Glutamatergic neuron (in vitro differentiated cells): ENCODE results near the gene CTNND2. TPM values are rescaled to one million over a fixed set of nuclear protein-coding genes. Genes with fewer than 3 reads are reported as not detected.
"Not testable (repeated sequence)": the region's sequence is repeated elsewhere in the genome, so short reads cannot be mapped to it uniquely, and the experiment has no call there.

ENCODE experiments used
- DNase-seq: peaks from one replicate; pipeline ENCODE4 v3.0.0; 2022
- H3K27ac Mint-ChIP-seq: one replicate; pipeline ENCODE4 v1.8.0; 2020; ENCODE audit warnings: mild to moderate bottlenecking, mixed read lengths, inconsistent platforms; ENCODE audit not compliant: unreplicated experiment
- H3K27me3 Mint-ChIP-seq: one replicate; pipeline ENCODE4 v1.8.0; 2020; ENCODE audit warnings: mild to moderate bottlenecking, moderate library complexity, mixed read lengths, inconsistent platforms; ENCODE audit not compliant: unreplicated experiment
- H3K36me3 Mint-ChIP-seq: one replicate; pipeline ENCODE4 v1.8.0; 2020; ENCODE audit warnings: mild to moderate bottlenecking, mixed read lengths, inconsistent platforms; ENCODE audit not compliant: unreplicated experiment
- H3K4me1 Mint-ChIP-seq: one replicate; pipeline ENCODE4 v1.8.0; 2020; ENCODE audit warnings: mild to moderate bottlenecking, low read depth, mixed read lengths, inconsistent platforms; ENCODE audit not compliant: unreplicated experiment
- H3K4me3 Mint-ChIP-seq: one replicate; pipeline ENCODE4 v1.8.0; 2020; ENCODE audit warnings: mild to moderate bottlenecking, mixed read lengths, inconsistent platforms; ENCODE audit not compliant: unreplicated experiment
- H3K9me3 Mint-ChIP-seq: one replicate; pipeline ENCODE4 v1.8.0; 2020; ENCODE audit warnings: mild to moderate bottlenecking, moderate library complexity, mixed read lengths, inconsistent platforms; ENCODE audit not compliant: unreplicated experiment
- CTCF ChIP-seq: fragments of 200-600 bp; sonication (generic); IDR thresholded peaks from one replicate; pipeline ENCODE4 v1.5.0; 2021; ENCODE audit not compliant: partially characterized antibody, unreplicated experiment
- total RNA-seq: library from RNA; stranded (reverse); fragmentation: NEBNext Ultra II Directional; extraction: Animal tissue kit (Norgen Biotek cat#: 25700); gene quantifications from one replicate; pipeline ENCODE4 v1.2.1, GENCODE V29; 2021; ENCODE audit not compliant: unreplicated experiment

The CTNND2 gene
- total RNA-seq, 1 donor from 2014 or later: 134 TPM

GRCh38 chr5:11415751-11416150 is 488.5 kb downstream of the CTNND2 start:
- no peak for DNase-seq
- H3K27me3 Mint-ChIP-seq: no peaks in the 10 kb centered on the region
- H3K27ac Mint-ChIP-seq: no peak overlapping the region
- H3K36me3 Mint-ChIP-seq: no peaks in the 10 kb centered on the region
- H3K9me3 Mint-ChIP-seq: no peaks in the 10 kb centered on the region
- no peak overlapping the region for H3K4me3 Mint-ChIP-seq
- TF ChIP-seq CTCF: no peak
- peaks cover 2% of the 10 kb centered on the region for H3K4me1 Mint-ChIP-seq

- not testable (repeated sequence) for H3K4me1 Mint-ChIP-seq, H3K27ac Mint-ChIP-seq, H3K27me3 Mint-ChIP-seq, H3K9me3 Mint-ChIP-seq, DNase-seq, H3K36me3 Mint-ChIP-seq, H3K4me3 Mint-ChIP-seq
Measured at GRCh38 chr5:11414732-11415131, 489.5 kb downstream of the CTNND2 start.

GRCh38 chr5:11411621-11412020 is 492.6 kb downstream of the CTNND2 start:
- Mint-ChIP-seq H3K4me3 (no peak overlapping the region), H3K9me3 (no peaks in the 10 kb centered on the region), H3K27ac (no peak overlapping the region), H3K36me3 (no peaks in the 10 kb centered on the region), H3K4me1 (peaks cover 12% of the 10 kb centered on the region), H3K27me3 (no peaks in the 10 kb centered on the region)
- TF ChIP-seq CTCF: no peak
- no peak for DNase-seq

GRCh38 chr5:11407556-11408145 is 496.6 kb downstream of the CTNND2 start:
- Mint-ChIP-seq H3K27ac (no peak overlapping the region), H3K27me3 (no peaks in the 10 kb centered on the region), H3K36me3 (peaks cover 4% of the 10 kb centered on the region), H3K9me3 (no peaks in the 10 kb centered on the region), H3K4me3 (no peak overlapping the region), H3K4me1 (peaks cover 11% of the 10 kb centered on the region)
- TF ChIP-seq CTCF: no peak
- DNase-seq: no peak

GRCh38 chr5:11400316-11400715 is 503.9 kb downstream of the CTNND2 start:
- TF ChIP-seq CTCF: no peak
- peaks cover 4% of the 10 kb centered on the region for H3K36me3 Mint-ChIP-seq
- no peak overlapping the region for H3K27ac Mint-ChIP-seq
- peaks cover 3% of the 10 kb centered on the region for H3K27me3 Mint-ChIP-seq
- no peaks in the 10 kb centered on the region for H3K9me3 Mint-ChIP-seq
- H3K4me1 Mint-ChIP-seq: peaks cover 10% of the 10 kb centered on the region
- no peak overlapping the region for H3K4me3 Mint-ChIP-seq
- no peak for DNase-seq
